Measurements from ENCODE around the gene SPATA31D4. TPM values are rescaled to one million over a fixed set of nuclear protein-coding genes. Genes with fewer than 3 reads are reported as not detected.

The SPATA31D4 gene
- total RNA-seq, 1 experiment from 2014 or later: not detected

- no peak for DNase-seq (ENCODE audit: low spot score)
- in situ Hi-C loops (cut with HindIII; ENCODE audit: low sequenced_read_pairs): no loop called here
Observed at GRCh38 chr9:81953096-81953495, 24.9 kb downstream of the SPATA31D4 start.

- in situ Hi-C loops (cut with HindIII; ENCODE audit: low sequenced_read_pairs): no loop called here
- DNase-seq (ENCODE audit: low spot score): no peak
Observed at GRCh38 chr9:81955625-81956024, 27.4 kb downstream of the SPATA31D4 start.

- in situ Hi-C loops (cut with HindIII; ENCODE audit: low sequenced_read_pairs): no loop called here
- DNase-seq (ENCODE audit: low spot score): no peak
Observed at GRCh38 chr9:81964218-81965171, 36.3 kb downstream of the SPATA31D4 start.

GRCh38 chr9:81968026-81968425, 39.8 kb downstream of the SPATA31D4 start:
- in situ Hi-C loops (cut with HindIII; ENCODE audit: low sequenced_read_pairs): no loop called here
- DNase-seq (ENCODE audit: low spot score): peak; percentile 80

GRCh38 chr9:81969971-81970370, 41.7 kb downstream of the SPATA31D4 start:
- DNase-seq (ENCODE audit: low spot score): no peak
- in situ Hi-C loops (cut with HindIII; ENCODE audit: low sequenced_read_pairs): no loop called here

GRCh38 chr9:81971727-81972126, 43.5 kb downstream of the SPATA31D4 start:
- DNase-seq (ENCODE audit: low spot score): no peak
- in situ Hi-C loops (cut with HindIII; ENCODE audit: low sequenced_read_pairs): no loop called here

GRCh38 chr9:81974764-81975163, 46.5 kb downstream of the SPATA31D4 start:
- in situ Hi-C loops (cut with HindIII; ENCODE audit: low sequenced_read_pairs): no loop called here

GRCh38 chr9:81976351-81976750, 48.1 kb downstream of the SPATA31D4 start:
- no peak for DNase-seq (ENCODE audit: low spot score)
- in situ Hi-C loops (cut with HindIII; ENCODE audit: low sequenced_read_pairs): no loop called here

More at GRCh38 chr9:81974764-81975163, 46.5 kb downstream of the SPATA31D4 start:
- DNase-seq (ENCODE audit: low spot score): no peak

- in situ Hi-C loops (cut with HindIII; ENCODE audit: low sequenced_read_pairs): no loop called here
- DNase-seq (ENCODE audit: low spot score): no peak
Observed at GRCh38 chr9:81979196-81979595, 51.0 kb downstream of the SPATA31D4 start.

- in situ Hi-C loops (cut with HindIII; ENCODE audit: low sequenced_read_pairs): no loop called here
- DNase-seq (ENCODE audit: low spot score): no peak
Observed at GRCh38 chr9:81980568-81980967, 52.3 kb downstream of the SPATA31D4 start.

- in situ Hi-C loops (cut with HindIII; ENCODE audit: low sequenced_read_pairs): no loop called here
Observed at GRCh38 chr9:81981883-81982282, 53.7 kb downstream of the SPATA31D4 start.

More at GRCh38 chr9:81981883-81982282, 53.7 kb downstream of the SPATA31D4 start:
- DNase-seq (ENCODE audit: low spot score): no peak

Other genes starting within 250 kb of the SPATA31D4 start
- gene TLE1, start 238.9 kb upstream of the SPATA31D4 start, total RNA-seq (2014; rRNA removed; shearing (Covaris generic)): 9.0 and 13.6 TPM in 2 replicates
- gene SPATA31D3, start 15.1 kb downstream of the SPATA31D4 start, total RNA-seq (2014; rRNA removed; shearing (Covaris generic)): not detected in 2 replicates
- gene SPATA31D1, start 60.3 kb downstream of the SPATA31D4 start, total RNA-seq (2014; rRNA removed; shearing (Covaris generic)): not detected in 2 replicates